A549 treated with dexamethasone at 1 μM for 4 hours (cell line): ENCODE data around the gene PLAU. TPM values are rescaled to one million over a fixed set of nuclear protein-coding genes. Genes with fewer than 3 reads are reported as not detected.

Experiments
- total RNA-seq: library from RNA; stranded (reverse); fragments of 200-300 nt; extraction: Qiagen RNA extraction; gene quantifications from 5 replicates; pipeline ENCODE4 v1.2.3, GENCODE V29; 2022

PLAU gene
- total RNA-seq = 79.7 to 99.9 TPM (median 88.7 TPM) in 5 replicates

GRCh38 chr10:73910764-73911552, at the start of gene PLAU:
Gene PLAU, plus strand, starts transcription at chr10:73911132. Its CDS starts 424 bp downstream, at chr10:73911556.

DNA sequence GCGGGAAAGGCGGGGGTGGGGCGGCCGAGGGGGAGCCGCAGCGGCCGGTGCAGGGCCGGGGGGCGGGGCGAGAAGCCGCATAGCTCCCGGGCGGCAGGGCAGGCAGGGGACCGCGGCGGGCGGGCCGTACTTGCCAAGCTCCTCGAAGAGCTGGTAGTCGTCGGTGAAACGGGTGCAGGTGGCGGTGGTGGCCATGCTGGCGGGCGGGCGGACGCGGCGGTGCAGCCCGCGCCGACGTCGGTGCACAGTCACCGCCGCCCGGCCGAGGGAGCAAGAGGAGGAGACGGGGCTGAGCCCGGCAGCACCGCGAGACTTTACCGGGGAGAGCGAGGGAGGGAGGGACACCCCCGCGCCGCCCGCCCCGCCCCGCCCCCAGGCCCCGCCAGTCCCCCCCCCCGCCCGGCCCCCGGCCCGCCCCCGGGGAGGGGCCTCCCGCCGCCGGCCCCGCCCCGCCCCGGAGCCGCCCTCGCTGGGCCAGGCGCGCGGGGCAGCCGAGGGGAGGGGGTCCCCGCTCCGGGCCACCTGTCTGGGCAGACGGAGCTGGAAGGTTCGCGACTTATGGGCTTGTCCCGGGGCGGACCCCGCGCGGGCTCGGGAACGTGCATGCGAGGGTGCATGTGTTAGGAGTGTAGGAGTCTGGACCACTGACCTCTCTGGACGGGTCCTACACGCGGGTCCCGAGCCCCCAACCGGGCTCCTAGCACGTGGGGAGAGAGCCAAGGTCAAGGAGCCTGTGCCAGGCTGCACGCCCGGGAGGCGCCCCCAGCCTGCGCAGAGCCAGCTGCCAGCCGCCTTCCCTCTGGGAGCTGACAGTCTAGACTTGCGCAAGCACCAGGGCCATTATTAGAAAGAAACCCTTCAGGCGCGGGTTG, 36.4 kb upstream of the PLAU start, which contains the start of gene CAMK2G:
CAMK2G (minus strand) TSS at position 289 of the 872 bp plus-strand sequence; CDS start at position 195, 94 bp downstream.

Other genes starting within 250 kb of the PLAU start
- gene AGAP5, start 213.0 kb upstream of the PLAU start, total RNA-seq = 1.3 to 2.7 TPM (median 2.4 TPM) in 5 replicates
- gene SEC24C, start 166.8 kb upstream of the PLAU start, total RNA-seq = 43.5 to 63.9 TPM (median 63.2 TPM) in 5 replicates
- 50.0 to 70.0 TPM (median 51.9 TPM) in 5 replicates for gene CHCHD1, start 129.1 kb upstream of the PLAU start, total RNA-seq
- 25.3 to 46.6 TPM (median 43.3 TPM) in 5 replicates for gene ZSWIM8, start 125.5 kb upstream of the PLAU start, total RNA-seq
- gene NDST2, start 99.5 kb upstream of the PLAU start, total RNA-seq = 11.9 to 18.2 TPM (median 14.6 TPM) in 5 replicates
- gene CAMK2G, start 36.6 kb upstream of the PLAU start, total RNA-seq = 15.8 to 19.4 TPM (median 18.2 TPM) in 5 replicates
- 174 to 265 TPM (median 230 TPM) in 5 replicates for gene VCL, start 87.0 kb downstream of the PLAU start, total RNA-seq
- 30.0 to 38.7 TPM (median 34.1 TPM) in 5 replicates for gene AP3M1, start 239.7 kb downstream of the PLAU start, total RNA-seq
- gene ADK, start 240.1 kb downstream of the PLAU start, total RNA-seq = 31.8 to 33.8 TPM (median 32.3 TPM) in 5 replicates